ENCODE results near the gene MYO16.

DNA sequence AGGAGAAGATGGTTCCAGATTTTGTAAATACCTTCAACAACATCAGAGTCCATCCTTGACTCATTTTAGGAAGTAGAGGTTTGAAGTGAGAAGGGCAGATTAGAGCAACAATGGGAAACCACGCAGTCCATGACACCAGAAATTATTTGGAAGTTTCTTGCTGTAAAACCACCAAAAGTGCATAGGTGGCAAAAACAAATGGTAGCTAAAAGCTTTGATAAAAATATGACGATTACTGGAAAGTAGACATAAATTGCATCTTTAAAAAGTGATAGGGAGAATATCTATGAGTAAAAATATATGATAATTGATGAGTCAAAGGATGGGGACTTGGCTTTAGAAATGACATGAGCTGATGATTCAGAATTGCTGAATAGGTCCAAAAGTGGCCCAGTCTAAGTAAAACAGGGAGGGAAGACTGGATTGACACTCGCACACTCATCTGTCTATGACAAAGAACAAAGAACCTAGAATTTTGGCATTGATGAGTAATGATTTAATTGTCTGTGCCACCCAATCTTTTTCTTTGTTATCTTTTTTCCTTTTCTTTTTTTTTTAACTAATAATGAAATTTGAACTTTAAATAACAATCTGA, 472.2 kb downstream of the MYO16 start:
- TF ChIP-seq POLR2AphosphoS5 (IDR thresholded peaks at IDR 0.05) (no peak), POLR2A (IDR thresholded peaks at IDR 0.05) (no peak), CTCF (IDR thresholded peaks at IDR 0.05) (no peak), EP300 (IDR thresholded peaks at IDR 0.05) (no peak)
